ENCODE data around the gene LEFTY1. TPM values are rescaled to one million over a fixed set of nuclear protein-coding genes. Genes with fewer than 3 reads are reported as not detected.

Gene LEFTY1
- total RNA-seq, 1 experiment from 2014 or later: 0.64 TPM

- H3K9me2 ChIP-seq (ENCODE audit: insufficient read depth): no peaks in the 10 kb centered on the region
- ChIA-PET POLR2A (interaction anchor here (0.9 to 1.5 kb wide), 2 partner anchors 111 to 118 kb away, joined by 3 to 4 read pairs; partner anchors contain the start of gene SDE2), CTCF (interaction anchor here (0.9 to 1.0 kb wide), 2 partner anchors 29 to 406 kb away, joined by 3 to 5 read pairs; no protein-coding TSS in a partner anchor), RAD21 (ENCODE audit: low non-redundant PET in 1 of 2, low total read pairs in 2 of 2, uncharacterized antibody in 2 of 2, unreplicated experiment in 2 of 2) (no interaction called here)
- peaks cover 39 to 54% of the 10 kb centered on the region in 2 experiments for H3K4me1 ChIP-seq (ENCODE audit: control insufficient read depth in 1 of 2, insufficient read depth in 2 of 2, low read length in 2 of 2)
- H4K20me1 ChIP-seq (ENCODE audit: insufficient read depth): no peaks in the 10 kb centered on the region
- no peaks in the 10 kb centered on the region for H3K27me3 ChIP-seq (ENCODE audit: insufficient read depth, low read length)
- TF ChIP-seq POLR2AphosphoS5 (IDR thresholded peaks at IDR 0.05; ENCODE audit: low read depth, low read length): no peak
- TF ChIP-seq SIN3A (IDR thresholded peaks at IDR 0.05; ENCODE audit: low read depth): no peak
- TF ChIP-seq POLR2A (IDR thresholded peaks at IDR 0.05; ENCODE audit: borderline replicate concordance, extremely low read depth, insufficient read depth, insufficient read length): no peak
- no peak for TF ChIP-seq REST (IDR thresholded peaks at IDR 0.05; ENCODE audit: low read depth)
- no peak for TF ChIP-seq SP1 (IDR thresholded peaks at IDR 0.05; ENCODE audit: low read depth)
- TF ChIP-seq FOSL1 (IDR thresholded peaks at IDR 0.05; ENCODE audit: low read depth): no peak
- TF ChIP-seq CEBPB (IDR thresholded peaks at IDR 0.05; ENCODE audit: low read depth): no peak
- no peaks in the 10 kb centered on the region; the same call in 1 of the 2 replicates for H3K79me2 ChIP-seq (ENCODE audit: insufficient read depth, low read length)
- peak overlapping the region; percentile 99 for H3K4me2 ChIP-seq (ENCODE audit: low read length)
- peak overlapping the region; percentile 86 for H3K9ac ChIP-seq (ENCODE audit: low read length)
- peak overlapping the region; percentile 61 for H2AFZ ChIP-seq (ENCODE audit: low read depth, low read length, poor library complexity, severe bottlenecking)
- H3K36me3 ChIP-seq (ENCODE audit: control insufficient read depth in 1 of 2, insufficient read depth in 2 of 2, low read length in 2 of 2): peaks cover 0 to 3% of the 10 kb centered on the region in 2 experiments; a peak in 2 of 4 replicates
- ATAC-seq: peak; percentile 14
- intact Hi-C loops (cut with micrococcal nuclease): loop anchor here (5.0 to 10.0 kb wide), 2 partner anchors 69 to 107 kb away; partner anchors contain the start of genes EPHX1 and SRP9
- BruUV-seq (replicated peaks): no TSS peak
- peak overlapping the region; percentile 80 to 83 for H3K4me3 ChIP-seq (replicated peaks in 1 of 2; ENCODE audit: low read depth in 1 of 2, low read length in 2 of 2)
- DNase-seq (ENCODE audit: low read depth, low spot score): no peak
- H3K27ac ChIP-seq (ENCODE audit: low read depth, low read length): peak overlapping the region; percentile 81; the same call in 1 of the 2 replicates
- no peaks in the 10 kb centered on the region for H3K9me3 ChIP-seq (ENCODE audit: control insufficient read depth in 1 of 2, insufficient read depth in 1 of 2, low read depth in 1 of 2, low read length in 2 of 2)
Observed at GRCh38 chr1:225881081-225881958, 7.6 kb downstream of the LEFTY1 start.

Data from HCT116 (cell line).